ENCODE results near the gene GTF2B.
"Not testable (repeated sequence)": the region's sequence is repeated elsewhere in the genome, so short reads cannot be mapped to it uniquely, and the experiment has no call there.

The GTF2B gene

DNA sequence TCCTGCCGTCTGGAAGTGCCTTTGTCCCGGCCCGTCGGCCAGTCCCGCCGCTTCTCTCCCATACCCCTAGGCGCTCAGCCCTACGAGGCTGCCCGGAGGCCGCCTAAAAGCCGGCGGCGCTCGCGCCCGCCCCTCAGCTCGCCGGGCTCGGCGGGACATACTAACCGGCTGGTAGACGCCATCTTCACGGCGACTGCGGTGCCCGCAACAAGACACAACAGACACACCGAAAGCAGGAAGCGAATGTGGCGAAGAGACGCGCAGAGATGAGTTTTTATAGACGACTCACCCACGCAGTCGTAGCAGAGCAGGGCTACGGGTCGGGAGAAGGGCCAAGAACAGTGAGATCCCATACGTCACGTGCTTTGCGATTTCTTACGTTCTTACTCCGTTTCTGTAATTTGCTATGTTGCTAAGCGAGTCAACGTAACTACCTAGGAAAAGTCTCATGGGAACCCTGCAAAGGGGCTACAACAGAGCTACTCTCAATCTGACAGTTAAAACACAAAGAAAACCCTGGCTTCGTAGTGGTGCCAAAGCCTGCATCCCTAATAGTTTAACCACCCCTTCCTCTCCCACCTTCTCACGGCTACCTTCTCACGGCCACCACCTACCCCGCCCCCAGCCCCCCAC is at the start of gene GTF2B:
Gene GTF2B (minus strand): TSS at position 250 of the 633 bp plus-strand sequence. CDS start 68 bp downstream, at position 182.
- DNase-seq, result peak; percentile 92

DNA sequence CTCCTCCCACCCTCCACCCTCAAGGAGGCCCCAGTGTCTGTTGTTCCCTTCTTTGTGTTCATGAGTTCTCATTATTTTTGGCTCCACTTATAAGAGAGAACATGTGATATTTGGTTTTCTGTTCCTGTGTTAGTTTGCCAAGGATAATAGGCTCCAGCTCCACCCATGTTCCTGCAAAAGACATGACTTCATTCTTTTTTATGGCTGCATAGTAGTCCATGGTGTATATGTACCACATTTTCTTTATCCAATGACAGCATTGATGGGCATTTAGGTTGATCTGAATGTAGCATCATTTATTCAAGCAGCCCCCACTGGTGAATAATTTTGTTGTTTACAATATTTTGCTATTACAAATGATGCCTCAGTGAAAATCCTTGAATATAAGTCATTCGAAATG is 47.2 kb upstream of the GTF2B start:
- DNase-seq, result not testable (repeated sequence)

DNA sequence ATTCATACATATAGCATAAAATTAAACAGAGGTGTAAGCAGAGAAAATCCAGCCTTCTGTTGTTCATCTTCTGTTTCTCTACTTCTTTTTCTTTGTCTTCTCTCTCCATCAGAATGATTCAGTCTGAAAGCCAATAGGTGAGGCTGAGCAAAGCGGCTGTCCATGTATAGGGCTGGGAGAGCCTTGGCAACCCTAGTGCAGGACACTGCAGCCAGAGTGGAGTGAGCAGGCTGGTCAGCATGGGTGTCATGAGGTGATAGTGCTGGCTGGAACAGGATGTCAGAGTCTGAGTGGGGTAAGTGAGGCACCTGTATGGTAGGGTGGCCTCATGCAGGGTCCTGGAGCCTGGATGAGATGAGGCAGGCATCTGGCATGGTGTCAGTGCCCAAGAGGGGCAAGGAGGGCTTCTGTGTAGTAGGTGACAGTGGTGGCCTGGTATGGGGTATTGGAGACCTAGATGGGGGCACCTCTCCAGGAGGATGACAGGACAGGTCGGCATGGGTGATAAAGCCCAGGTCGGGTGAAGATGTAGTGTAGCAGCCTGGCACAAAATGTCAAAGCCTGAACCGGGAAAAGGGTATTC is 45.5 kb upstream of the GTF2B start:
- no peak for DNase-seq

DNA sequence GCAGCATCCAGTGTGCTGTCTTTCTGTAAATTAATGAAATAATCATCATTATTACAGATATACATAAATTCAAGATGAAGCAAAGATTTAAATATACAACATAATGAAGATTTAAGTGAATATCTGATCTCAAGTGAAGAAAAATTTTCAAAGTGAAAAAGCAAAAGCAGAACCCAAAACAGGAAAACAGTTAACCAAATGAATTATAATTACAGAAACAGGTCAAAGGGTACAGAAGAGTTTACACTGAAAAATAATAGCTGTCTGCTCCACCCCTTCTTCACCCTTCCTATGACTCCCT is 44.8 kb upstream of the GTF2B start:
- no peak for DNase-seq

- DNase-seq, result no peak
These were observed 44.3 kb upstream of the GTF2B start for GRCh38 chr1:88935522-88936222.

GRCh38 chr1:88930176-88930575 is 38.8 kb upstream of the GTF2B start:
- not testable (repeated sequence) for DNase-seq

GRCh38 chr1:88923224-88923623 is 31.9 kb upstream of the GTF2B start:
- DNase-seq, result no peak

DNA sequence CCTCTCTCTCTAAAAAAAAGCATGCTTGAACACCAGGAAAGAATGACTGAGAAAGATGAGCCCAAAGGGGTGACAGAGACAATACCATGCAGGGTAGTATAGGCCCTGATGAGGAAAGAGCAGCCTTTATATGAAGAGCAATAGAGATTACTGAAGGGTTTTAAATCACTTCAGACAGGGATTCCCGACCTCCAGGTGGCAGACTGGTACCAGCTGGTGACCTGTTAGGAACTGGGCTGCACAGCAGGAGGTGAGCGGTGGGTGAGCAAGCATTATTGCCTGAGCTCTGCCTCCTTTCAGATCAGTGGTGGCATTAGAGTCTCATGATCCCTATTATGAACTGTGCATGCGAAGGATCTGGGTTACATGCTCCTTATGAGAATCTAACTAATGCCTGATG is 30.8 kb upstream of the GTF2B start:
- DNase-seq, result no peak

GRCh38 chr1:88920845-88921244 is 29.5 kb upstream of the GTF2B start:
- no peak for DNase-seq

DNA sequence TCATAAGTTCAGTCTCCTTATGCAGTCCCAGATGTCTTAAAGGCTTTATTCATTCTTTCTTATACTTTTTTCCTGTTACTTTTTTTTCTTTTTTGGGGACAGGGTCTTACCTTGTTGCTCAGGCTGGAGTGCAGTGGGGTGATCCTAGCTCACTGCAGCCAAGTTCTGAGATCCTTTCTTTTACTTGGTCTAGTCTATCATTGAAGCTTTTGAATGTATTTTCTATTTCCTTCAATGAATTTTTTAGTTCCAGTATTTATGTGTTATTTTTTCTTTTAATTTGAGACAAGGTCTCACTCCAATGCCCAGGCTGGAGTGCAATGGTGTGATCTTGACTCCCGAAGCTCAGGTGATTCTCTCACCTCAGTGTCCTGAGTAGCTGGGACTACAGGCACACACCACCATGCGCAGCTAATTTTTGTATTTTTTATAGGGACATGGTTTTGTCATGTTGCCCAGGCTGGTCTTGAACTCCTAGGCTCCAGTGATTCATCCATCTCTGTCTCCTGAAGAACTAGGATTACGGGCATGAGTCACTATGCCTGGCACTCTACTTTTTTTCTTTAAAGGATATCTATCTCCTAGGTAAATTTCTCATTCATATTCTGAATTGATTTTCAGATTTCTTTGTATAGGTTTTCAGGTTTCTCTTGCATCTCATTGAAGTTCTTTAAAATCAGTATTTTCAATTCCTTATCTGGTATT is 26.1 kb upstream of the GTF2B start:
- DNase-seq, result no peak

- DNase-seq, result no peak
These were observed 25.5 kb upstream of the GTF2B start for GRCh38 chr1:88916883-88917282.

DNA sequence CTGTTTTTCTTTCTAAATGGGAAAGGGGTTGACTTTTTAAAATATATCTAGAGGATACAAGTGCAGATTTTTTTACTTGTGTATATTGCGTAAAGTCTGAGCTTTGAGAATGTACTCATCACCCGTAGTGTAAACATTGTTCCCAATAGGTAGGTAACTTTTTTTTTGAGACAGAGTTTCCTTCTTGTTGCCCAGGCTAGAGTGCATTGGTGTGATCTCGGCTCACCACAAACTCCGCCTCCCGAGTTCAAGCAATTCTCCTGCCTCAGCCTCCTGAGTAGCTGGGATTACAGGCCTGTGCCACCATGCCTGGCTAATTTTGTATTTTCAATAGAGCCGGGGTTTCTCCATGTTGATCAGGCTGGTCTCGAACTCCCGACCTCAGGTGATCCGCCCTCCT is 20.4 kb upstream of the GTF2B start:
- not testable (repeated sequence) for DNase-seq

GRCh38 chr1:88911161-88911560 is 19.8 kb upstream of the GTF2B start:
- no peak for DNase-seq

DNA sequence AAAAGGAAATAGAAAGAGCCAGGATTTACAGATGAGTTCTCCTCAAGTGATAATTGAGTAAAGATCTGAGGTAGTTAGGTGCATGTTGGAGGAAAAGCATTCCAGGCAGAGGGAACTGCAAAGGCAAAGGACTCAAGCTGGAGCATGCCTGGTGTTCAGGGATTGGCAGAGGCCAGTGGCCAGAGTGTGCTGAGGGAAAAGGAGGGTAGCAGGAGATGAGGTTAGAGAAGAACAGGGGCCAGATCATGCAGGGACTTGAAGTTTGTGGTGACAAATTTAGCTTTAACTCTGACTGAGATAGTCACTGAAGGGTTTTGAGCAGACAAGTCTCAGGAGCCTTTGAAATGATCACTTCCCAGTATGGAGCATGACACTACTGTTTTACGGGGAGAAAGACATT is 19.0 kb upstream of the GTF2B start:
- DNase-seq, result no peak

GRCh38 chr1:88900883-88901282 is 9.5 kb upstream of the GTF2B start:
- no peak for DNase-seq

- DNase-seq, result no peak
These were observed 5.8 kb upstream of the GTF2B start for GRCh38 chr1:88897070-88897730.

GRCh38 chr1:88892357-88892877 is 1.1 kb upstream of the GTF2B start:
- no peak for DNase-seq

- DNase-seq, result no peak
These were observed 579 bp upstream of the GTF2B start for GRCh38 chr1:88891951-88892340.

GRCh38 chr1:88890791-88891317 is 513 bp downstream of the GTF2B start:
- DNase-seq, result peak; percentile 7

DNA sequence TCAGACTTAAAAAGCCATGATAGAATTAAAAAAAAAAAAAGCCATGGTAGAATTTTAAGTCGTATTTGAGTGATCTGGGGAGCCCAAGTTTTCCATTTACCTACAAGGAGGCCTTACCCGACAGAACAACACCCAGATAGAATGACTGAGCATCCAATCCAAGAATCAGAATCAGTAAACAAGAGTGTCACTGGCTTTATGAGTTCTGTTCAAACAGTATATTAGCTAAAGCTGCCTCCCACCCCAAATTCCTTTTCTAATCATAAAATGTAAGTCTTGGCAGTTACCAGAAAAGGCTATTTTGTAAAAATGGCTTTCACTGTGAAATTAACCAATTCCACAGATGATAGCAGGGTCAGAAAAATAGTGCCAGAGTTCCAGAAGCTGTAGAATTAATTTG is 1.2 kb downstream of the GTF2B start:
- DNase-seq, result no peak

- DNase-seq, result no peak
These were observed 2.6 kb downstream of the GTF2B start for GRCh38 chr1:88888750-88889149.

GRCh38 chr1:88885933-88886332 is 5.4 kb downstream of the GTF2B start:
- no peak for DNase-seq

GRCh38 chr1:88883156-88883555 is 8.2 kb downstream of the GTF2B start:
- no peak for DNase-seq

Data from stimulated activated naive CD4-positive, alpha-beta T cell treated with Interleukin-2 at 50 U/mL for 16 hours (primary cell).